ENCODE measurements around the gene KRAS.

KRAS gene

DNA sequence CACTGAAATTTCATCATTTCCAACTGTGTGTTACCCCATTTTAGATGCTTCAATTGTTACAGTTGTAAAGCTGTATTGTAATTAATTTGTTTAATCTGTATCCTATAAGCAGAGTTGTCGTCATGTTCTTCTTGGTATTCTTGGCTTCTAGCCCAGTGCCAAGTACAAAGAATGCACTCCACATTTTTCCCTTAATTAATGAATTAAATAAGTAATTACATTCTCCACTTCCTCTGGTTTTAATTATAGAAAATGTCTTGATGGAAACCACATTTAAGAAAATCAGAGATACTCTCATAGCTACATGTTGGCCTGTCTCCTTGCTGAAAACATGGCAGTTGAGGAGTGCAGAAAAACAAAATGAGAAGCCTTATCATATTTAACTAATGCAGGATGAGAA, 56.5 kb downstream of the KRAS start:
- DNase-seq, result no peak

DNA sequence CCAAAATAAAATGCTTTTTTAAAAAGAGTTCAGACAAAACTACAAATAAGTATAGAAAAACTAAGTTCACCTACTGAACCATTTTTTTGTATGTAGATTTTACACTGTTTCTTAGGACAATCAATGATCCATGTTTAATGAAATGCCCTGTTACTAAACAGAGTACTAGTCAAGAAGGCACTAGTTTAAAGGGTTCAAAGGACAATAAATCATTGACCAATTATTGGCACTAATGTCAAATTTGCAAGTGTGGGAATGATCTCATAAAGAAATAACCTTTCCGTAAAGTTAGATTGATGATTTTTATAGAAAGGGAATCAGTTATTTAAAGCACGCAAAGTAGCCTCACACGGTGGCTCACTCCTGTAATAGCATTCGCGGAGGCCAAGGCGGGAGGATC, 59.9 kb downstream of the KRAS start:
- DNase-seq, result no peak

DNA sequence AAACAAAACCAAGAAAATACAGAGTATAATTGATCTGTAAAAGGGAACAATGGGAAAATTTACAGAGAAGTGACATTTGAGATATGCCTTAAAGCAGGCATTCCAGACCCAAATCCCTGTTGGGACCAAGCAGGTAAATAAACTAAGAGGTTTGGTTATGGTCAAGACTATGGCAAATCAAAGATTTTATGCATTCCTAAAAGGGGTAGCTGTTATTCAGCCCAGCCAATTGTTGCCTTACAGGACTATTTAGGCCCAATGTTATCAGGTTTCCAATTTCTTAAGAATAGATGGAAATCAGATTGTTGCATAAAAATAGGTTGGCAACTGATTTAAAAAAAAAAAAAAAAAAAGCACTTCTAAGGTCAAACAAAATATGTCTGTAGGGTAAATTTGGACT, 61.1 kb downstream of the KRAS start:
- DNase-seq, result no peak

DNA sequence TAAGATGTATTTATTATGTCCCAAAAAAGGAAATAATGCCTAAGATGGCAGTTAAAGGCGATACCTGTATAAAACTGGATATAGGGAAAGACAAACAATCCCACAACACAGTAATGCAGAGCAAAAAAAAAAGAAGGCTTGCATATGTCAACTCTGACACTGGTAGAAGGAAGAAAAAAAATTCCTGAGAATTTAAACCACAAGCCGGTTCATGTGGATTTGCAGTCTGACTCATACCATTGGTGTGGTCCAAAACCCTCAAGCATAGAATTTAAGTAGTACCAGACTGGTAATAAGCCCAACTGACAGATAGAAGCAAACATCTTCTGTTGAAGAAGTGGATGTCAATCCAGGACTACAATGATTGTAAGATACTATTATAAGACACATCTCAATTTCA, 62.9 kb downstream of the KRAS start:
- DNase-seq, result no peak

DNA sequence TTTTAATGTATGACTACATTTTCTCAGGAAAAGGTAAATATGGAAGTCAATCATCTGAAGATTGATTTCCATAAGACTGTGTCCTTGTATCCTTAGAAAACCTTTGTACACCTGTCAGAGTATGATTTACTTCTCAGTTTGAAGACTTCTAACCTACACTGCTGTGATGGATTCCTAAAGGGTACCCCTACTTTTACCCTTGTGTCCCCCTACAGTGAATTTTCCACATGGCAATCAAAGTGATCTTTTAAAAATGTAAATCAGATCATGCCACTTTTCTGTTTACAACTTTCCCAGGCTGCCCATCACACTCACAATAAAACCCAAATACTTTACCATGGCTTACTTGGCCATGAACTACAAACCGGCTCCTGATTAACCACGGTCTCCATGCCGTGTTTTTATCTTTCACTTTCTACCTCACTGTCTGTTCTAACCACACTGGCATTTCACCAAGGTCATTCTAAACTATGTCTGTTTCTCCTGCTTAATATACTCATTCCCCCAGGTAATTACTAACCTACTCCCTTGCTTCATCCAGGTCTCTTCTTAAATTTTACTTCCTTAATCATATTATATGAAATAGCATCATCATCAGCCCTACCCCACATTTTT, 63.8 kb downstream of the KRAS start:
- DNase-seq, result no peak

DNA sequence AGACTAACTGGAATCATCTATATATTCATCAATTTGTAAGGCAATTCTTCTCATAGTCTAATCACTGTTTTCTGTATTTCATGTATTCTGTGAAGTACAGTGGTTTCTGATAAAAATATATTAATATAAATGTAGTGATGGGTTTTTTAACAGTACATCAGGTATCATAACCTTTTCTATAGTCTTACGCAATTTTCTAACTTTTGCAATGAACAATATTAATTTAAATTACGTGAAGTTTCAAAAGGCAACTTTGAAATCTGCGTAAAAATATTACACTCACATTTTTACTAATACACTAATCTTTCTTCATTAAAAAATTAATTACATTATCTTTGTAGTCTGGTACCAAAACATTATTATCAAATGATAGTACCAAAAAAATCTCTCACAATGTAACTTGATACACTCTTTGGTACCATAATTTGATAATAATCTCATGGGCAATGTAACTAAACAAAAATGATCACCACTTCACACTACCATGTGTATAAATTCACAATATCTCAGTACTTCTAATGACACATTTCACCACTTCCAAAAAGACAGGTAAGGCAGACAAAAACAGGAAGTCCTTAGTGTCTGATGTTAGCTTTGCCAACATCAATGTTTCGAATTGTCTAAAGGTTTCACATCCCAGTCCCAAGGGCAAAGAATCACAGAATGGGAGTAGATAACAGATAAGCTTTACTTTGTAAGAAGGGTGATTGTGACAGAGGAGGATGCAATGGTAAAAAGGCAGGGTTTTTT, 64.5 kb downstream of the KRAS start:
- DNase-seq, result no peak

DNA sequence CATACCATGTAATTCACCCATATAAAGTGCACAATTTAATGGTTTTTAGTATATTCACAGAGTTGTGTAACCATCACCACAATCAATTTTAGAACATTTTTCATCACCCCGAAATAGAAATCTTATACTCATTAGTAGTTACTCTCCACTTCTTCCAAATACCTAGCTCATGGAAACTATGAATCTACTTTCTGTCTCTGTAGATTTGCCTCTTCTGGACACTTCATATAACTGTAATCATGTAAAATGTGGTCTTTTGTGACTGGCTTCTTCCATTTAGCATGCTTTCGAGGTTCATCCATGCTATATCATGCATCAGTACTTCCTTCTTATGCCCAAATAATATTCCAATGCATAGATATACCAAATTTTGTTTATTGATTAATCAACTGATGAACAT, 66.6 kb downstream of the KRAS start:
- DNase-seq, result no peak

DNA sequence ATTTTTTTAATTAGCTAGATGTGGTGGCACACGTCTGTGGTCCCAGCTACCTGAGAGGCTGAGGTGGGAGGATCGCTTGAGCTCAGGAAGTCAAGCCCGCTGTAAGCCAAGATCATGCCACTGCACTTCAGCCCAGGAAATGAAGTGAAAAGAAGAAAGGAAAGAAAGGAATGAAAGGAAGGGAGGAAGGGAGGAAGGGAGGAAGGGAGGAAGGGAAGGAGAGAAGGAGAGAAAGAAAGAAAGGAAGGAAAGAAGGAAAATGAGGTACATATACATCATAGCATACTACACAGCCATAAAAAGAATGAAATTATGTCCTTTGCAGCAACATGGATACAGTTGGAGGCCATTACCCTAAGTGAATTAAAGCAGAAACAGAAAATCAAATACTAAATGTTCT, 68.0 kb downstream of the KRAS start:
- DNase-seq, result no peak

DNA sequence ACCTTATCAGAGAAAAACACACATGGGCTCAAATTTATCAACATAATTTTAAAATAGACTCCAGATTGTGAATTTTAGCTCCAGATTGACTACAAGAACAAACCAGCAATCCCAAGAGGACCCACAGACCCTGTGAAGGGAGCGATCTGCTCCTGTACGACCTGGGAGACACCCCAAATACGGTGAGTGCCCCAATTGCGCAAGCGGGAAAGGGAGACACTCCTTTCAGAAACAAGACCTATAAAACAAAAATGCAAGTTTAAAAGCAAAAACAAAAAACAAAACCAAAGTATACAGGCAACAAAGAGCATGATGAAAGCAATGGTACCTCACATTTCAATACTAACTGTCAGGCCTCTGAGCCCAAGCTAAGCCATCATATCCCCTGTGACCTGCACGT, 87.9 kb downstream of the KRAS start:
- DNase-seq, result no peak

DNA sequence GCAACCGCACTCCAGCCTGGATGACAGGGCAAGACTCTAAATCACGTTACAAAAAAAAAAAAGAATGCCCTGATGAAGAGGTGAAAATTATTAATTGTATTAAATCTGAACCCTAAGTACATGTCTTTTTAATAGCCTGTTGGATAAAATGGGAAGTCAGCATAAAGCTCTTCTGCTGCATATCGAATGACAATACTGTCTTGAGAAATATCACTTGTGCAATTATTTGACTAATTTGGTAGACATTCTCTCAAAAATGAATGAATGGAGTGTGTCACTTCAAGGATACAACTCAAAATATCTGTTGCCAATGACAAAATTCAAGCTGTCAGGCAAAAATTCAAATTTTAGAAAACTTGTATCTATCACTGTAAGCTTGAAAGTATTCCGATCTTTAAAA, 94.7 kb downstream of the KRAS start:
- no peak for DNase-seq

DNA sequence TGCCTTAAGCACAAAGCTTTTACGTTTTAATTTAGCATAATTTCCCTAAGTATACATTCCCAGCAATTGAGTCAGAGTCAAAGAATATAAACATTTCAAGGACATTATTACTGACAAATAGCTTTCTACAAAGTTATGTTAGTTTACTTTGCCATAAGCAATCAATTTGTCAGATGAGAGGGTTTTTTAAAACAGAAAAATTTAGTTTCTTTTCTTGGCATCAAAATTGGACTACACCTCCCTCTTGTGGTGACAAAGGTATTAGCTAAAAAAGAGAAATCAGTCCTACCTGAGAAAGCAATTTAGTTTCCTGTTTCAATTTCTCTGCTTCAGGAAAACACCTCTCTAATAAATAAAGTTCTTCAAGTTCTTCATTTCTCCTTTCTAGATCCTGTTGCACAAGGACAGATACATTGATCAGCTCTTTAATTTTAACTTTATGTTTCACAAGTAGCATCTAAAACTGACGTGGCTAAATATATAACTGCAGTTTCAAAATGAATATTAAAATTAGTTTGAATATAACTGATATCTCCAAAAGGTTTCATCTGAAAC, 95.6 kb downstream of the KRAS start:
- no peak for DNase-seq
